HG03342 (cell line): ENCODE results near the gene CD79A.
A peak's percentile ranks its signal among the peaks of the same experiment; 100 is the strongest.

ENCODE experiments used
- ATAC-seq: cut with Tn5 transposase; IDR thresholded peaks from one replicate; pipeline ENCODE4 v1.9.1; 2021; ENCODE audit warnings: mild to moderate bottlenecking, moderate library complexity; ENCODE audit not compliant: unreplicated experiment

CD79A gene

GRCh38 chr19:41876847-41877832, at the start of gene CD79A:
CD79A (plus strand) TSS chr19:41877279; CDS start chr19:41877305, 26 bp downstream.
- peak; percentile 58 for ATAC-seq

GRCh38 chr19:41837981-41838708, 38.9 kb upstream of the CD79A start:
- ATAC-seq: no peak

- ATAC-seq: no peak
Observed at GRCh38 chr19:41839211-41839610, 37.9 kb upstream of the CD79A start.

- ATAC-seq: no peak
Observed at GRCh38 chr19:41843371-41843770, 33.7 kb upstream of the CD79A start.

- ATAC-seq: no peak
Observed at GRCh38 chr19:41844601-41845000, 32.5 kb upstream of the CD79A start, which contains the start of gene LYPD4. LYPD4 (minus strand) TSS chr19:41844683; CDS start chr19:41839285, 5,398 bp downstream.

- no peak for ATAC-seq
Observed at GRCh38 chr19:41845001-41845050, 32.3 kb upstream of the CD79A start, which contains the start of gene DMRTC2. DMRTC2 (plus strand) TSS chr19:41845042; CDS start chr19:41847429, 2,387 bp downstream.

DNA sequence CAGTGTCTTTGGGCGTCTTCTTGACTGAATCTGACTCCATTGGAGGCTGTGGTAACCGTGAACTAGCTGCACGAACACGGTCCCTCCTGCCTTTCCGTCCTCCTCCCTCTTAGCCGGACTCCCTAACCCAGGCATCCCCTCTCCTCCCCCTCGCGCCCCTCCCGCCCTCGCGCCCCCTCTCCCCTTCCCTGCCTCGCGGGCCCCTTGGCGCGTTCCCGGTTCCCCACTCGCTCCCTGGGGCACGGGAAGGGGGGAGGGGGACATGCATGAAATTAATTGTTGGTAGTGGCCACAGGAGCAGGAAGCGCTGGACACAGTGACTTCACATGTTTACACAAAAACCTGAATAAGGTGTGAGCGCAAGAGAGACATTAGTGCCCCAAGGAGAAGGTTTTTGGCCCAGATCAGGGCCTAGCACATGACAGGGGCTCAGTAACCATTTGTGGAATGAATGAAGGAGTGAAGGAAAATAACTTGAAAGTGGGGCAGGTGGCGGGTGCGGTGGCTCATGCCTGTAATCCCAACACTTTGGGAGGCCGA, 32.0 kb upstream of the CD79A start:
- no peak for ATAC-seq

DNA sequence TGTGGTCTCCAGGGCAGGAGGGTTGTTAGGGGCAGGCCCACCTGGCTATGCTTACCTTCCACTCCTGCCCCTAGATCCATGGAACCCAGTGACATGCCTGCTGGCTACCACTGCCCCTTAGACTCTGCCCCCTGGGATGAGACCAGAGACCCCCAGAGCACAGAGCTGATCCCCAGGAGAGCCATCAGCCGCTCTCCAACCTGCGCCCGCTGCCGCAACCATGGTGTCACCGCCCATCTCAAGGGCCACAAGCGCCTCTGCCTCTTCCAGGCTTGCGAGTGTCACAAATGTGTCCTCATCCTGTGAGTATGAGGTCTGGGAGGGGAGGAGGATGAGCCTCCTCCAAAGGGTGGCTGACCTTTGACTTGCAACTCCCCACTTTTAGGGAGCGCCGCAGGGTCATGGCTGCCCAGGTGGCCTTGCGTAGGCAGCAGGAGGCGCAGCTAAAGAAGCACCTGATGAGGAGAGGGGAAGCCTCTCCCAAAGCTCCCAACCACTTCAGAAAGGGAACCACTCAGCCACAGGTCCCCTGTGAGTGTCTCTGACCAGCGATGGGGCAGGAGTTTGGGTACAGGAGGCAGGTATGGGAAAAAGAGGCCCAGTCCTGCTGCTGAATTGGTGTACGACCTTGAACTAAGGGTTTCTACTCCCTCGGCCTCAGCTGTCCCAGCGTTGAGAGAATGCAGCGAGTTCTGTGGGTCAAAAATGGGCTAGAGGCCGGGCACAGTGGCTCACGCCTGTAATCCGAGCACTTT, 29.6 kb upstream of the CD79A start:
- ATAC-seq: no peak

DNA sequence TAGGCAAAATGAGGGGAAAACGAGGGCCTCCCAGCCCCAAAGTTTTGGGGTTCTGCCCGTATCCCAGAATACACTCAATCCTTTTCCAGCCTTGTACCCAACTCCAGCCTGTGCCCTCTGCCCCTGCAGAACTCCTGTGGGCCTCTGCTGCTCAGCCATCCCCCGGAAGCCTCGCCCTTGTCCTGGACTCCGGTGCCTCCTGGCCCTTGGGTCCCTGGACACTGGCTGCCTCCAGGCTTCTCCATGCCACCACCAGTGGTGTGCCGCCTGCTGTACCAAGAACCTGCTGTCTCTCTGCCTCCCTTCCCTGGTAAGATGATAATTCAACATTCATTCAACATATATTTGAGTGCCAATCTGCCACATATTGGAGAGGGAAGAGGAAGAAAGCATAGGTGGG, 28.4 kb upstream of the CD79A start:
- no peak for ATAC-seq

DNA sequence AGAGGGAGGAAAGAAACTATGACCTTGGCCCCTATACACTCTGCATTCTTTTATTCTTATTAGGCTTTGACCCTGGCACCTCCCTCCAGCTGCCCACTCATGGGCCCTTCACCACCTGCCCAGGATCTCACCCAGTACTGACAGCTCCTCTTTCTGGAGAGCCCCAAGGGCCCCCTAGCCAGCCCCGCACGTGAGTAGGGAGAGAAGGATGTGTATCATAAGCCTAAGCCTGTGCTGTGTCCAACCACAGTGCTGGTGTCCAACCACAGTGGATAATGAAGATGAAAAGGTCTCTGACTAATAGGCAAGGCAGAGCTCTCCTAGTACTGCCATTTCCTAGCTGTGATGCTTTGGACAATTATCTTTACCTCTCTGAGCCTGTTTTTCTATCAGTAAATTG, 28.0 kb upstream of the CD79A start:
- ATAC-seq: no peak

DNA sequence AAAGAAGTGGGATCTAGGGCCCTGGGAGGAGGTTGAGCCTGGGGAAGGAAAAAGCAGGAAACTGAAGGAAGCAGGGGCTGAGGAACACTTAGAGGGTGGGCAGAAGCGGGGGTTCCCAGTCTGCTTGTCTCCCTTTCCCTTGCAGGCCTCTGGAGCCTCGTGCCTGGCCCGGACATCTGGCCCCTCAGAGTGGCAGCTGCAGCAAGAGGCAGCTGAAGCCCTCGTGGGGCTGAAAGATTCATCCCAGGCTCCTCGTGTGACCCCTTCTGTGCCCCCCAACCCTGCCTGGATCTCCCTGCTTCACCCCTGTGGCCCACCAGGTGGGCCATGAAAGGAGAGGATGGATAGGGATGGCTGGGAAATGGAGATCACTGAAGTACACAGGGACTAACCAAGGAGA, 26.7 kb upstream of the CD79A start:
- ATAC-seq: no peak

DNA sequence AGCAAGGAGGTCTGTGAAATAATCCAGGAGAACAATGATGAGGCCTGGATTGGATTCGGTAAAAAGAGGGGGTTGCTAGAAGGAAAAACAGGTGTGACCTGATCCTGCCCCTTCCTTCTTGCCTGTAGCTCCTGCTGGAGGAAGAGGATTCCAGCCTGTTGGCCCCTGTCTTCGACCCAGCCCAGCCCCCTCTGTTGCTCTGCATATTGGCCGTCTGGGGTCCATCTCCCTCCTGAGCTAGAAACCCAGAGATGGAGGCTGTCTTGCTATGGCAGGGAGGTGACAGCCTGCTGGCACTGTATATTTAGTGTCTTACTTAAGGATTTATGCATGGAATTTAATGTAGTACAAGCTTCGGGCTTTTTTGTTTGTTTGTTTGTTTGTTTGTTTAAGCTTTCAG, 25.6 kb upstream of the CD79A start:
- no peak for ATAC-seq

DNA sequence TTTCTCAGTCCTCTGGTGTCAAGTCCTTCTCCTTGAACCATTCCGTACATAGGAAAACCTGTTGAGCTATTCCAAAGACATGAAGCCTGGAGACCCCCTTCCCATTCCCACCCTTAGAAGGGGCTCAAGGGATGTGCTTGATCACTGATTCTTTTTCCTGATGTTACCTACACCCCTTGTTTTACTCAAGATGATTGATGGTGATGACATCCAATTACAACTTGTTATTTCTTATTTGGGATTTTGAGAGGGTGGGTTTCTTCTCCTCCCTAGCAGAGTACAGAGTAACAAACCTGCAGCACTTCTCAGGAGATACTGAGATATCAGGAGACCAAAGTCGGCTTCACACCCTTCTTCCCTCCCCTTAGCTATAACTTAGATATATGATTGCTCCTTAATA, 23.7 kb upstream of the CD79A start:
- ATAC-seq: no peak

GRCh38 chr19:41853768-41854167, 23.3 kb upstream of the CD79A start:
- no peak for ATAC-seq

GRCh38 chr19:41859213-41859617, 17.9 kb upstream of the CD79A start:
- ATAC-seq: no peak

DNA sequence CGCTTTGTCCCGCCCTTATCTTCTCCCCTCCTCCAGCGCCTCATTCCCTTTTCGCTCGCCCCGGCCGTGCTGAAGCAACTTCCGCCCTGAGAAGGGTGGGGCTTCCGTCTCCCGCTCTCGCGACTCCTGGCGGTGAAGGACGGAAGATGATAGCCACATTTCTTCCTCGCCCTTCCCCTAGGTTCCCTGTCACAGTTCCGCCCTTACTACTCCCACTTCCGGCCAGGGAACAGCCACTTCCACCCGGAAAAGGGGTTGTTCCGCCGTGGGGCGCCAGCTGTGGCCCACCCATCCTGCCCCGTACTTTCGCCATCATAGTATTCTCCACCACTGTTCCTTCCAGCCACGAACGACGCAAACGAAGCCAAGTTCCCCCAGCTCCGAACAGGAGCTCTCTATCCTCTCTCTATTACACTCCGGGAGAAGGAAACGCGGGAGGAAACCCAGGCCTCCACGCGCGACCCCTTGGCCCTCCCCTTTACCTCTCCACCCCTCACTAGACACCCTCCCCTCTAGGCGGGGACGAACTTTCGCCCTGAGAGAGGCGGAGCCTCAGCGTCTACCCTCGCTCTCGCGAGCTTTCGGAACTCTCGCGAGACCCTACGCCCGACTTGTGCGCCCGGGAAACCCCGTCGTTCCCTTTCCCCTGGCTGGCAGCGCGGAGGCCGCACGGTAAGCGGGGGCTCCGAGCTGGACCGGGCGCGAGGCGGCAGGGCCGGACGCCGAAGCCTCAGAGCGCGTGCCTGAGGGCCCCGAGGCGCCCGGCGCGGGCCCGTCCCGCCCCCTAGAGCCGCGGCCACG, 17.3 kb upstream of the CD79A start, which contains the start of gene RPS19:
Gene RPS19, plus strand, starts transcription at position 638 of the 801 bp plus-strand sequence. CDS start 520 bp downstream, outside the sequence.
- peak; percentile 74 for ATAC-seq

DNA sequence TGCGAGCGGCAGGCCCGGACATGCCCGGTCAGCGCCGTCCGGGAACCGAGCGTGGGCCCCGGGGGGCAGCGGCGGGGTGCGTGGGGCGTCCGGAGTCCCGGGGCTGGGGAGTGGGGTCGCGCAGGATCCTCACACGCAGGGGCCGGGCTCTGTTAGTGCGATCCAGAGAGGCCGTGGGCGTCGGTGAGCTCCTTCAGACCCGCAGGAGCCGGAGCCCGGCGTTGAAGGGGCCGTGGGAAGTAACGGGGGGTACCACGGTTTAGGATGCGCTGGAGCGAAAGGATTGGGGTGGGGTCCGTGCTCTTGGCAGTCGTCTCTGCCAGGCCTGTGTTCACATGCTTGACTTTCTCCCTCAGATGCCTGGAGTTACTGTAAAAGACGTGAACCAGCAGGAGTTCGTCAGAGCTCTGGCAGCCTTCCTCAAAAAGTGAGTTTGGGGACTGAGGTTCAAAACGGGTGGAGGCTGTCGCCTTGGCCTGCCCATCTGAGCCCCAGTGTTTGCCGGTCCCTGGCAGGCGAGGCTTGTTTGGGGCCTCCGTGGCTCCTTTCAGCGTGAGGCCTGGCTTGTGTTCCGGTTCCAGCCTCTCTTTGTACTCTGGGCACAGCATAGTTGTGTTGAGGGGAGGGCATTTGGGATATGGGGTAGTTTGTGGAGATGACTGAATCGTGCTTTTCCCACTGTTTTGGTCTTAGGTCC, 16.5 kb upstream of the CD79A start:
- no peak for ATAC-seq

GRCh38 chr19:41861116-41861768, 15.8 kb upstream of the CD79A start:
- ATAC-seq: no peak

DNA sequence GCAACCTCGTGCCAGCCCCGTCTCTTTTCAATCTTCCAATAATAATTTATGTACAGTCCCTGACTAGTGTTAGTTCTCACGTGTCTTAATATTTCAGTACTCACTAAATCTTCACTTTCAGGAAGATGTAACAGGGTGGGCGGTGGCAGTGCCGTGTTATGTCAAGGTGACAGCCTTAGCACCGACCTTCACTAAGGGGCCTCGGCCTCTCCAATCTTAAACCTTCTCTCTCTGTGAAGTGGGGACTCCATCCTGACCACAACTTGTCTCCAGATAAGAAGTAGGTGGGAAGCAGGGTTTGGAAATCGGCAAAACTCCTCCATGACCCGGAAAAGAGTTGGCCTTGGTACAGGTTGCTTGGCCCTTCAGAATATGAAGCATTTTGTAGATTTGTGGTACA, 15.2 kb upstream of the CD79A start:
- ATAC-seq: no peak
